ENCODE results near the gene FAM177A1. TPM values are rescaled to one million over a fixed set of nuclear protein-coding genes. Genes with fewer than 3 reads are reported as not detected.

The FAM177A1 gene
- total RNA-seq, 1 donor from 2014 or later: 58.2 TPM

DNA sequence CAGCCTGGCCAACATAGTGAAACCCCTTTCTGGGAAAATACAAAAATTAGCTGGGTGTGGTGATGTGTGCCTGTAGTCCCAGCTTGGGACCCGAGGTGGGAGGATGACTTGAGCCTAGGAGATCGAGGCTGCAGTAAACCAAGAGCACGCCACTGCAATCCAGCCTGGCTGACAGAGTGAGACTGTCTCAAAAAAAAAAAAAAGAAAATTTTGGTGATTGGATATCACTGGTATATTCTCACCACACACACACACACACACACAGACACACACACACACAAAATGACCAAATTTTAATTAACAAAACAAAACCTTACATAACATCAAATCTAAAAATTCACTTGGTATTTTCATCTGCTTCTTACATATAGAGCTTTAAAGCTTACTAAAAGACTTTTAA is 3.4 kb upstream of the FAM177A1 start:
- no peak overlapping the region for H3K4me2 ChIP-seq
- TF ChIP-seq, protein P1, sequence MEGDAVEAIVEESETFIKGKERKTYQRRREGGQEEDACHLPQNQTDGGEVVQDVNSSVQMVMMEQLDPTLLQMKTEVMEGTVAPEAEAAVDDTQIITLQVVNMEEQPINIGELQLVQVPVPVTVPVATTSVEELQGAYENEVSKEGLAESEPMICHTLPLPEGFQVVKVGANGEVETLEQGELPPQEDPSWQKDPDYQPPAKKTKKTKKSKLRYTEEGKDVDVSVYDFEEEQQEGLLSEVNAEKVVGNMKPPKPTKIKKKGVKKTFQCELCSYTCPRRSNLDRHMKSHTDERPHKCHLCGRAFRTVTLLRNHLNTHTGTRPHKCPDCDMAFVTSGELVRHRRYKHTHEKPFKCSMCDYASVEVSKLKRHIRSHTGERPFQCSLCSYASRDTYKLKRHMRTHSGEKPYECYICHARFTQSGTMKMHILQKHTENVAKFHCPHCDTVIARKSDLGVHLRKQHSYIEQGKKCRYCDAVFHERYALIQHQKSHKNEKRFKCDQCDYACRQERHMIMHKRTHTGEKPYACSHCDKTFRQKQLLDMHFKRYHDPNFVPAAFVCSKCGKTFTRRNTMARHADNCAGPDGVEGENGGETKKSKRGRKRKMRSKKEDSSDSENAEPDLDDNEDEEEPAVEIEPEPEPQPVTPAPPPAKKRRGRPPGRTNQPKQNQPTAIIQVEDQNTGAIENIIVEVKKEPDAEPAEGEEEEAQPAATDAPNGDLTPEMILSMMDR (IDR thresholded peaks at IDR 0.05): no peak
- TF ChIP-seq EZH2 (IDR thresholded peaks at IDR 0.05) (no peak), EZH2phosphoT487 (IDR thresholded peaks at IDR 0.05) (no peak)
- peaks cover 12% of the 10 kb centered on the region for H3F3A ChIP-seq (ENCODE audit: low read depth)
- no peaks in the 10 kb centered on the region for H3K9me3 ChIP-seq (ENCODE audit: low read depth)
- no peak overlapping the region for H3K4me3 Mint-ChIP-seq
- DNase-seq (ENCODE audit: low spot score): no peak
- peaks cover 10% of the 10 kb centered on the region for H3K79me2 ChIP-seq (ENCODE audit: low read depth)
- no peaks in the 10 kb centered on the region for H3K27me3 ChIP-seq
- H3K27ac ChIP-seq: no peak overlapping the region
- no peak overlapping the region for H3K27ac Mint-ChIP-seq
- H3K4me3 ChIP-seq: no peak overlapping the region
- no peak overlapping the region for H3K9ac ChIP-seq
- peaks cover 11% of the 10 kb centered on the region for H3K4me1 ChIP-seq
- no peaks in the 10 kb centered on the region for H3K36me3 ChIP-seq
- H3K9me3 Mint-ChIP-seq: no peaks in the 10 kb centered on the region
- no peaks in the 10 kb centered on the region for H3K27me3 Mint-ChIP-seq (ENCODE audit: insufficient read depth, low read depth)
- H2AFZ ChIP-seq (replicated peaks): no peak overlapping the region
- H3K36me3 Mint-ChIP-seq: no peaks in the 10 kb centered on the region
- H3K4me1 Mint-ChIP-seq: peaks cover 7% of the 10 kb centered on the region
- H4K20me1 ChIP-seq (ENCODE audit: low read depth): peaks cover 5% of the 10 kb centered on the region

DNA sequence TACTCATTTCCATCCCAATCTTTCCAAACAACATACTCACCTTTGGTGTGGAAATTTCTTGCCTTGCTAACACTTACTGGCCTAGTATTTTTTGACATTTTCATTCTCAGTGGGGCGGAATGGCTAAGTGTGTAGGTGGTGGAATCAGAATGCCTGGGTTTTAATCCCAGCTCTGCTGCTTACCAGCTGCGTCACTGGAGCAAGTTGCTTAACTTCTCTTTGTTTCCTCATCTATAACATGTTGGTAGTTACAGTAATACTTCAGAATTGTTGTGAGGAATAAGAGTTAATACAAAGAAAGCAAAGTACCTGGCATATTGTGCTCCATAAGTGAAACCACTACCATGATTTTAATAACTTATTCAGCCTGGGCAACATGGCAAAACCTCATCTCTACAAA is 3.0 kb upstream of the FAM177A1 start:
- Histone ChIP-seq H3K9ac (no peak overlapping the region), H3K4me3 (no peak overlapping the region), H3K27me3 (no peaks in the 10 kb centered on the region), H3K79me2 (ENCODE audit: low read depth) (peaks cover 11% of the 10 kb centered on the region), H3K36me3 (peaks cover 1% of the 10 kb centered on the region), H2AFZ (replicated peaks) (no peak overlapping the region), H3K9me3 (ENCODE audit: low read depth) (no peaks in the 10 kb centered on the region), H3F3A (ENCODE audit: low read depth) (peaks cover 12% of the 10 kb centered on the region), H3K4me2 (no peak overlapping the region), H3K27ac (no peak overlapping the region), H4K20me1 (ENCODE audit: low read depth) (peaks cover 8% of the 10 kb centered on the region), H3K4me1 (peaks cover 11% of the 10 kb centered on the region)
- Mint-ChIP-seq H3K27me3 (ENCODE audit: insufficient read depth, low read depth) (no peaks in the 10 kb centered on the region), H3K4me1 (peaks cover 11% of the 10 kb centered on the region), H3K36me3 (peaks cover 4% of the 10 kb centered on the region), H3K9me3 (no peaks in the 10 kb centered on the region), H3K4me3 (no peak overlapping the region), H3K27ac (no peak overlapping the region)
- no peak for DNase-seq (ENCODE audit: low spot score)
- no peak for TF ChIP-seq EZH2 (IDR thresholded peaks at IDR 0.05)
- TF ChIP-seq, protein P1 (IDR thresholded peaks at IDR 0.05): no peak
- no peak for TF ChIP-seq EZH2phosphoT487 (IDR thresholded peaks at IDR 0.05)

DNA sequence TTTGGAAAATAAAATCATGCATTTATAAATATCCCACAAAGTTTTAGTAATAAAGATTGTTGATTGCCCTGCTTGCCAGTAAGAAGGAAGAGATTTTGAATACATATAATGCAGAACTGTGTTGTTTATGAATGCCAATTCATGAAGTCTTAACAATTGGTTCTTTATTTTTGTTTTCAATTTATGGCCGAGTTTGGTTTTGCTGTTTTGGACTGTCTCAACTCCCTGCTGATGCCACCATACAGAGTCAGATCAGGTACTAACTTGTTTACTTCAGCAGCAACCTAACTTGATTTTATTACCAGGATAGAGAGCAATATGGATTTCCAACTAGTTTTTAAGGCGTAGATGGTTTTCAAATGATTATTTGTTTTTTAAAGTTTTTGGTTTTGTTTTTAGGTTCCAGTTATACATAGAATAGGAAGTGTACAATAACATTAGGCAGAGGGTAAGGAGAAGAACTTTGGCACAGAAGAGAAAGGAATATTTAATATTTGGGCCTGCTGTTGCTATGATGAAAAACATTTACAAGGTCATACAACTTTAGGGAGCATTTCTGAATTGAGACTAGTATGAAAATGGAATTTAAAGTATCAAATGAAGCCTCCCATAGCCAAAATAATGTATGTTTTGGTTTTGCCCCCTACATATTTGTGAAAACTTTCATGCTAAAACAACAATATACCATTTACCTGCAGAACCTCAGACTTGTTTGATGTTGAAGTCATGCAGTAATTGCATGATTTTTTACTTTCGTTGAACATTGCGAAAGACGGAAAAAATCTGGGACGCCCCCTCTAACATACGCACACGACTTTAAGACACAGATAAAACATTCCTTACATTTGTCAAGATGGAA is 904 bp upstream of the FAM177A1 start:
- Histone ChIP-seq H3K4me1 (peaks cover 11% of the 10 kb centered on the region), H2AFZ (replicated peaks) (peak overlapping the region; percentile 88), H3K27me3 (no peaks in the 10 kb centered on the region), H3K79me2 (ENCODE audit: low read depth) (peaks cover 11% of the 10 kb centered on the region), H3K27ac (no peak overlapping the region), H3K9me3 (ENCODE audit: low read depth) (no peaks in the 10 kb centered on the region), H3F3A (ENCODE audit: low read depth) (peaks cover 12% of the 10 kb centered on the region), H3K4me3 (peak overlapping the region; percentile 81), H3K36me3 (peaks cover 3% of the 10 kb centered on the region), H3K4me2 (peak overlapping the region; percentile 81), H3K9ac (no peak overlapping the region), H4K20me1 (ENCODE audit: low read depth) (peaks cover 8% of the 10 kb centered on the region)
- Mint-ChIP-seq H3K4me3 (peak overlapping the region; percentile 89), H3K27ac (peak overlapping the region; percentile 76), H3K36me3 (peaks cover 9% of the 10 kb centered on the region), H3K4me1 (peaks cover 14% of the 10 kb centered on the region), H3K9me3 (no peaks in the 10 kb centered on the region), H3K27me3 (ENCODE audit: insufficient read depth, low read depth) (no peaks in the 10 kb centered on the region)
- no peak for DNase-seq (ENCODE audit: low spot score)
- TF ChIP-seq EZH2 (IDR thresholded peaks at IDR 0.05): no peak
- TF ChIP-seq EZH2phosphoT487 (IDR thresholded peaks at IDR 0.05): no peak

DNA sequence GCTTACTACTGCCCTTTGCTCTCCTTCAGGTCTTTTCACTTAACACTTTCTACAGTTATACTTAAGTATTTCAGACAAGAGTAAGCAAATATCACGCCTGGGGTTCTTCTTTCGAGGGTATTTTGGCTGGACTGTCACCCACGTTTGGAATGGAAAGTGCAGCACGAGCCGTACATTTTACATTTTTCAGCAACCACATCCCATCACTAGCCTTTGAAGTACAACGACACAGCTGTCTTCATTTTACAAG is 349 bp upstream of the FAM177A1 start:
- Histone ChIP-seq H3K4me2 (peak overlapping the region; percentile 81), H3K27ac (no peak overlapping the region), H3K79me2 (ENCODE audit: low read depth) (peaks cover 11% of the 10 kb centered on the region), H3K4me3 (peak overlapping the region; percentile 81), H2AFZ (replicated peaks) (peak overlapping the region; percentile 88), H3K36me3 (peaks cover 3% of the 10 kb centered on the region), H3K27me3 (no peaks in the 10 kb centered on the region), H3K4me1 (peaks cover 11% of the 10 kb centered on the region), H3K9ac (no peak overlapping the region), H3F3A (ENCODE audit: low read depth) (peaks cover 12% of the 10 kb centered on the region), H4K20me1 (ENCODE audit: low read depth) (peaks cover 8% of the 10 kb centered on the region), H3K9me3 (ENCODE audit: low read depth) (no peaks in the 10 kb centered on the region)
- peaks cover 14% of the 10 kb centered on the region for H3K4me1 Mint-ChIP-seq
- H3K4me3 Mint-ChIP-seq: peak overlapping the region; percentile 89
- no peak for DNase-seq (ENCODE audit: low spot score)
- peaks cover 11% of the 10 kb centered on the region for H3K36me3 Mint-ChIP-seq
- peak overlapping the region; percentile 76 for H3K27ac Mint-ChIP-seq
- H3K9me3 Mint-ChIP-seq: no peaks in the 10 kb centered on the region
- TF ChIP-seq, protein P1 (IDR thresholded peaks at IDR 0.05): no peak
- TF ChIP-seq EZH2phosphoT487 (IDR thresholded peaks at IDR 0.05) (no peak), EZH2 (IDR thresholded peaks at IDR 0.05) (peak; percentile 9)
- H3K27me3 Mint-ChIP-seq (ENCODE audit: insufficient read depth, low read depth): no peaks in the 10 kb centered on the region
